Chondrocyte (in vitro differentiated cells): ENCODE data around the gene FGF4. TPM values are rescaled to one million over a fixed set of nuclear protein-coding genes. Genes with fewer than 3 reads are reported as not detected.

Experiments
- DNase-seq: peaks from one replicate; pipeline ENCODE4 v3.0.0; 2021; ENCODE audit warnings: mixed read lengths, low spot score
- H3K27ac Mint-ChIP-seq: one replicate; pipeline ENCODE4 v1.8.0; 2021; ENCODE audit warnings: mild to moderate bottlenecking, moderate library complexity, mixed read lengths; ENCODE audit not compliant: unreplicated experiment
- H3K27me3 Mint-ChIP-seq: 2 replicates; pipeline ENCODE4 v1.8.0; 2021; ENCODE audit warnings: low read depth, mixed read lengths
- H3K36me3 Mint-ChIP-seq: 2 replicates; pipeline ENCODE4 v1.8.0; 2021; ENCODE audit warnings: low read depth, mixed read lengths
- H3K4me1 Mint-ChIP-seq: 2 replicates; pipeline ENCODE4 v1.8.0; 2021; ENCODE audit warnings: low read depth, mild to moderate bottlenecking, mixed read lengths
- H3K4me3 Mint-ChIP-seq: one replicate; pipeline ENCODE4 v1.8.0; 2021; ENCODE audit warnings: mild to moderate bottlenecking, moderate library complexity, mixed read lengths; ENCODE audit not compliant: unreplicated experiment
- H3K9me3 Mint-ChIP-seq: 2 replicates; pipeline ENCODE4 v1.8.0; 2021; ENCODE audit warnings: low read depth, mixed read lengths
- total RNA-seq: library from RNA; stranded (reverse); gene quantifications from 3 replicates; pipeline ENCODE4 v1.2.1, GENCODE V29; 2021
- TF ChIP-seq, protein P1 (sequence below): fragments of 200-600 bp; sonication (generic); IDR thresholded peaks from 2 replicates; pipeline ENCODE4 v1.5.0; 2021; ENCODE audit warnings: antibody characterized with exemption, mild to moderate bottlenecking, moderate library complexity

FGF4 gene
- total RNA-seq, 1 donor from 2014 or later, result not detected

DNA sequence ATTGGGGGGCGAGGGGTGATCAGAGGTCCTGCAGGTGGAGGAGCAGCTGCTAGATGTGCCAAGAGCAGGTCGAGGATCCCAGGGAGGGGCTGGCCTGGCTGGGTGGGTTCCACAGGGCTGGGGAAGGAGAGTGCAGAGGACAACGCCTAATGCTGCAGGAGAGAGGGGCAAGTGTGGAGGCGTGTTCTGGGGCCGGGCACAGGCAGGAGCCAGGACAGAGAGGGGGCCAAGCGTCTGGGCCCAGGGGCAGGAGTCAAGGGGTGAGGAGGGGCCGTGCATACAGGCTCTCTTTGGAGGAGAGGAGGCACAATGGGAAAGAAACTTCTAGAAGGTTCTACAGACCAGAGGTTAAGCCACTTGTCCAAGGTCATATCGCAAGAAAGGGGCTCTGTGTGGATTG, 44.6 kb downstream of the FGF4 start:
- Mint-ChIP-seq H3K36me3 (peaks cover 4% of the 10 kb centered on the region), H3K9me3 (peaks cover 9% of the 10 kb centered on the region), H3K4me1 (peaks cover 12% of the 10 kb centered on the region), H3K4me3 (no peak overlapping the region), H3K27ac (no peak overlapping the region), H3K27me3 (peaks cover 7% of the 10 kb centered on the region)
- TF ChIP-seq, protein P1, sequence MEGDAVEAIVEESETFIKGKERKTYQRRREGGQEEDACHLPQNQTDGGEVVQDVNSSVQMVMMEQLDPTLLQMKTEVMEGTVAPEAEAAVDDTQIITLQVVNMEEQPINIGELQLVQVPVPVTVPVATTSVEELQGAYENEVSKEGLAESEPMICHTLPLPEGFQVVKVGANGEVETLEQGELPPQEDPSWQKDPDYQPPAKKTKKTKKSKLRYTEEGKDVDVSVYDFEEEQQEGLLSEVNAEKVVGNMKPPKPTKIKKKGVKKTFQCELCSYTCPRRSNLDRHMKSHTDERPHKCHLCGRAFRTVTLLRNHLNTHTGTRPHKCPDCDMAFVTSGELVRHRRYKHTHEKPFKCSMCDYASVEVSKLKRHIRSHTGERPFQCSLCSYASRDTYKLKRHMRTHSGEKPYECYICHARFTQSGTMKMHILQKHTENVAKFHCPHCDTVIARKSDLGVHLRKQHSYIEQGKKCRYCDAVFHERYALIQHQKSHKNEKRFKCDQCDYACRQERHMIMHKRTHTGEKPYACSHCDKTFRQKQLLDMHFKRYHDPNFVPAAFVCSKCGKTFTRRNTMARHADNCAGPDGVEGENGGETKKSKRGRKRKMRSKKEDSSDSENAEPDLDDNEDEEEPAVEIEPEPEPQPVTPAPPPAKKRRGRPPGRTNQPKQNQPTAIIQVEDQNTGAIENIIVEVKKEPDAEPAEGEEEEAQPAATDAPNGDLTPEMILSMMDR, result no peak
- no peak for DNase-seq

DNA sequence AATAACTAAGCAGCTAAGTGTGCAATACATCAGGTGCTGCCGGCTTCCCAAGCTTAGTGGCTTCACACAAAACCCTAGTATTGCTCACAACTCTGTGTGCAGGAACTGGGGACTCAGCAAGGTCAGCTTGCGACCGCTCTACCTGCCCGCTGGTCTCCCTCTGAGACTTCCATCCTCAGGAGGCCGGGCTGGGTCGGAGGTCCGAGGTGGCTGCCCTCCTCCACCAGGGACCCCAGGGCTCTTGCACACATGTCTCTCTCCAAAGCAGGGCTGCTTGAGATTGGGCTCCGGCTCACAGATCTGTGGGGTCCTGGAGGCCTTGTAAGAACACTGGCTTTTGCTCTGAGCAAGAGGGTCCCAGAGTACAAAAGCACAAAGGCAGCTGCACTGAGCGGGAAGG, 45.9 kb downstream of the FGF4 start:
- Mint-ChIP-seq H3K27me3 (peaks cover 11% of the 10 kb centered on the region), H3K4me3 (no peak overlapping the region), H3K27ac (no peak overlapping the region), H3K4me1 (peaks cover 12% of the 10 kb centered on the region), H3K36me3 (peaks cover 2% of the 10 kb centered on the region), H3K9me3 (peaks cover 4% of the 10 kb centered on the region)
- no peak for DNase-seq
- TF ChIP-seq, protein P1, result no peak

DNA sequence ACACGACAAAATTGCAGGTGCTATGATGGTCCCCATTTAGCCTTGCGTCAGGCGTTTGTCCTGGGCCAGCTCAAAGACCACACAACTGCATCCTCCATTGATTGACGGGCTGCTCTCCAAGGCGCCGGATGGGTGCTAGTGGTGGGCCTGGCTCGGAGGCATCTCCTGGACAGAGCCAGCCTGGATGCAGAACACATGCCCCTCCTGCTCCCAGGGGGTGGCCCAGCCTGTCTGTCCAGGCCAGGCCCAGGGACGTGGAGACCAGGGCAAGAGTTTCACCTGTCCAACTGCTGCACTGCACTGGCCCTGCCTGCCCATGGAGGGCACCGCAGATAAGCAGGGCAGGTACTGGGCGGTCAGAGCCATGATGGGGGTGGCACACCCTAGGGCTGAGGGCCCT, 47.9 kb downstream of the FGF4 start:
- H3K36me3 Mint-ChIP-seq, result no peaks in the 10 kb centered on the region
- H3K27me3 Mint-ChIP-seq, result peaks cover 22% of the 10 kb centered on the region
- DNase-seq, result no peak
- no peaks in the 10 kb centered on the region for H3K9me3 Mint-ChIP-seq
- no peak overlapping the region for H3K27ac Mint-ChIP-seq
- TF ChIP-seq, protein P1, result no peak
- H3K4me3 Mint-ChIP-seq, result no peak overlapping the region
- no peaks in the 10 kb centered on the region for H3K4me1 Mint-ChIP-seq

DNA sequence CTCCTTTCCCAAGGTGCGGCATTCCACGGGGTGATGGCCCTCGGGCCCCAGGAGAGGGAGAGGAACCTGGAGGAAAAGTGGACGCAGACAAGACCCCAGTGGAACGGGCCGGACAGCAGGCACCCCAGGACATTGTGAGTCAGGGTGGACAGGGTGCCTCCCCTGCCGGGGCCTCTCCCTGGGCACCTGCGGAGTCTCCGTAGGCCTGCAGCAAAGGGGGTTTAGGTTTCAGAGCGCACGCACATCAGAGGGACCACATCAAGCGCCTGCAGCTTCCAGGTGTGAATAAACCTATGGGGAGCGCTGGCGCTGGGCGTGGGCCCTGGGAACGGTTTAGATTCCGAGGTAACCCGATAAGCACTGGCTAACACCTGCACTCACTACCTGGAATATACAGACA, 48.7 kb downstream of the FGF4 start:
- TF ChIP-seq, protein P1, result no peak
- Mint-ChIP-seq H3K9me3 (no peaks in the 10 kb centered on the region), H3K4me1 (no peaks in the 10 kb centered on the region), H3K27ac (no peak overlapping the region), H3K4me3 (no peak overlapping the region), H3K36me3 (no peaks in the 10 kb centered on the region), H3K27me3 (peaks cover 27% of the 10 kb centered on the region)
- DNase-seq, result no peak

DNA sequence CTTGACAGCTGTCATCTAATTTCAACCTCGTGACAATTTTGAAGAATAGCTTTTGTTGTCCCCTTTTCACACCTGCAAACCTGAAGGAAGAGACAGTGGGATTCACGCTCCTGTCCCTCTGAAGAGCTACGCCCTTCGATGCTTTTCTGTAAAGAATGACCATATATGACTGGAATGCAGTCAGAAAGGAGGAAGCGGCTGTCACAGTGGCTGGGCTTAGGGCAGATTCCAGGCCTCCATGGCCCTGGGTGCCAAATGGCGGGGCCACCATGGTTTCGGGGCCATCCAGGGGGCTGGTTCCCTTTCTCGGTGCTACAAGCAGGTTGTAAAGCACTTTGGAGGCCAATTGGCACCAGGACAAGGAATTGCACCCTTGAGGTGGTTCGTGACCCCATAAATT, 49.1 kb downstream of the FGF4 start:
- Mint-ChIP-seq H3K27ac (no peak overlapping the region), H3K36me3 (no peaks in the 10 kb centered on the region), H3K4me3 (no peak overlapping the region), H3K4me1 (no peaks in the 10 kb centered on the region), H3K27me3 (peaks cover 27% of the 10 kb centered on the region), H3K9me3 (no peaks in the 10 kb centered on the region)
- TF ChIP-seq, protein P1, result no peak
- DNase-seq, result no peak
